HepG2 (cell line): ENCODE measurements around the gene KLC4. TPM values are rescaled to one million over a fixed set of nuclear protein-coding genes. Genes with fewer than 3 reads are reported as not detected.

ENCODE experiments used
- FLYWCH1 ChIP-seq: sonication (generic); formaldehyde crosslinking; IDR thresholded peaks from 2 replicates; pipeline ENCODE4 v1.8.1; 2023; ENCODE audit warnings: mild to moderate bottlenecking, missing genetic modification reagents
- HNF1A ChIP-seq, 2 experiments: sonication (generic) in 1 of 2; formaldehyde crosslinking in 1 of 2; IDR thresholded peaks; 2 replicates each; pipeline versions ENCODE4 v1.4.0 to v1.6.1; 2016 to 2020; ENCODE audit warnings: borderline replicate concordance in 1 of 2, low read depth in 1 of 2, mild to moderate bottlenecking in 1 of 2, missing genetic modification reagents in 1 of 2
- ONECUT2 ChIP-seq: sonication (generic); formaldehyde crosslinking; IDR thresholded peaks from 2 replicates; pipeline ENCODE4 v1.4.0; 2020; ENCODE audit warnings: missing genetic modification reagents
- PBX3 ChIP-seq: sonication (generic); formaldehyde crosslinking; IDR thresholded peaks from 2 replicates; pipeline ENCODE4 v1.8.1; 2023; ENCODE audit warnings: missing genetic modification reagents, inconsistent platforms, borderline replicate concordance
- RERE ChIP-seq: IDR thresholded peaks from 2 replicates; pipeline ENCODE4 v1.6.1; 2016; ENCODE audit warnings: low read depth, missing genetic modification reagents, missing compliant biosample characterization
- SALL1 ChIP-seq: sonication (generic); formaldehyde crosslinking; IDR thresholded peaks from 2 replicates; pipeline ENCODE4 v1.8.0; 2022; ENCODE audit warnings: mild to moderate bottlenecking, missing genetic modification reagents
- SNAI1 ChIP-seq: sonication (generic); formaldehyde crosslinking; IDR thresholded peaks from 2 replicates; pipeline ENCODE4 v1.5.0; 2020; ENCODE audit warnings: mild to moderate bottlenecking, missing genetic modification reagents, borderline replicate concordance
- ZNF101 ChIP-seq: sonication (generic); formaldehyde crosslinking; IDR thresholded peaks from 2 replicates; pipeline ENCODE4 v1.4.0; 2020; ENCODE audit warnings: mild to moderate bottlenecking, low read depth, missing genetic modification reagents, borderline replicate concordance
- ZNF296 ChIP-seq: sonication (generic); formaldehyde crosslinking; conservative IDR thresholded peaks from 2 replicates; pipeline ENCODE4 v1.5.0; 2020; ENCODE audit warnings: mild to moderate bottlenecking, missing genetic modification reagents
- ZNF552 ChIP-seq: sonication (generic); formaldehyde crosslinking; IDR thresholded peaks from 2 replicates; pipeline ENCODE4 v1.9.0; 2022; ENCODE audit warnings: missing genetic modification reagents, mild to moderate bottlenecking, borderline replicate concordance
- ZNF556 ChIP-seq: sonication (generic); formaldehyde crosslinking; IDR thresholded peaks from 2 replicates; pipeline ENCODE4 v1.4.0; 2020; ENCODE audit warnings: mild to moderate bottlenecking, missing genetic modification reagents, borderline replicate concordance
- polyA plus RNA-seq, 8 experiments: library from polyadenylated mRNA; depleted of rRNA in 3 of 8; stranded (reverse) in 7 of 8; unstranded in 1 of 8; fragments of >200 nt; fragmentation: Illumina TruSeq in 4 of 8; extraction: Trizol in 4 of 8; gene quantifications; 2 replicates each; pipeline versions ENCODE4 v1.2.1 to v1.2.3, GENCODE V29; 2011 to 2016; ENCODE audit warnings: low read depth in 4 of 8, missing spikeins in 1 of 8, mixed read lengths in 1 of 8; ENCODE audit not compliant: insufficient read depth in 1 of 8
- total RNA-seq, 5 experiments: library from RNA; depleted of rRNA; stranded (reverse); fragments of >200 nt; fragmentation: Illumina TruSeq; extraction: Trizol; gene quantifications; 2 replicates each; pipeline ENCODE4 v1.2.3, GENCODE V29; 2016; ENCODE audit warnings: low read depth in 1 of 5
- TF ChIP-seq, protein P1 (sequence below): sonication (generic); formaldehyde crosslinking; IDR thresholded peaks from 2 replicates; pipeline ENCODE4 v1.5.1; 2020; ENCODE audit warnings: missing genetic modification reagents, mild to moderate bottlenecking, borderline replicate concordance

Gene KLC4
- total and polyA plus RNA-seq, 2 of the 13 experiments (the other 11 are each of a cell fraction or from before 2014, with no cell fraction given) = 45.4 to 70.4 TPM

GRCh38 chr6:43053545-43054205 lies 5.8 kb upstream of the KLC4 start, which contains the start of gene CUL7 (continued):
- TF ChIP-seq, protein P1, sequence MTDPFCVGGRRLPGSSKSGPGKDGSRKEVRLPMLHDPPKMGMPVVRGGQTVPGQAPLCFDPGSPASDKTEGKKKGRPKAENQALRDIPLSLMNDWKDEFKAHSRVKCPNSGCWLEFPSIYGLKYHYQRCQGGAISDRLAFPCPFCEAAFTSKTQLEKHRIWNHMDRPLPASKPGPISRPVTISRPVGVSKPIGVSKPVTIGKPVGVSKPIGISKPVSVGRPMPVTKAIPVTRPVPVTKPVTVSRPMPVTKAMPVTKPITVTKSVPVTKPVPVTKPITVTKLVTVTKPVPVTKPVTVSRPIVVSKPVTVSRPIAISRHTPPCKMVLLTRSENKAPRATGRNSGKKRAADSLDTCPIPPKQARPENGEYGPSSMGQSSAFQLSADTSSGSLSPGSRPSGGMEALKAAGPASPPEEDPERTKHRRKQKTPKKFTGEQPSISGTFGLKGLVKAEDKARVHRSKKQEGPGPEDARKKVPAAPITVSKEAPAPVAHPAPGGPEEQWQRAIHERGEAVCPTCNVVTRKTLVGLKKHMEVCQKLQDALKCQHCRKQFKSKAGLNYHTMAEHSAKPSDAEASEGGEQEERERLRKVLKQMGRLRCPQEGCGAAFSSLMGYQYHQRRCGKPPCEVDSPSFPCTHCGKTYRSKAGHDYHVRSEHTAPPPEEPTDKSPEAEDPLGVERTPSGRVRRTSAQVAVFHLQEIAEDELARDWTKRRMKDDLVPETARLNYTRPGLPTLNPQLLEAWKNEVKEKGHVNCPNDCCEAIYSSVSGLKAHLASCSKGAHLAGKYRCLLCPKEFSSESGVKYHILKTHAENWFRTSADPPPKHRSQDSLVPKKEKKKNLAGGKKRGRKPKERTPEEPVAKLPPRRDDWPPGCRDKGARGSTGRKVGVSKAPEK (CRISPR knock-in tag) = peak; percentile 17; the same call in 1 of the 2 replicates
- peak; percentile 85 for TF ChIP-seq SALL1 (CRISPR knock-in tag)
- TF ChIP-seq ZNF101 (CRISPR knock-in tag) = peak; percentile 64; the same call in 1 of the 2 replicates
- TF ChIP-seq HNF1A (IDR thresholded peaks at IDR 0.05; ENCODE audit: low read depth) = no peak
- TF ChIP-seq HNF1A (CRISPR knock-in tag; IDR thresholded peaks at IDR 0.05; ENCODE audit: borderline replicate concordance) = peak; percentile 78; the same call in 1 of the 2 replicates
- peak; percentile 34; the same call in 1 of the 2 replicates for TF ChIP-seq FLYWCH1
- peak; percentile 84; the same call in 1 of the 2 replicates for TF ChIP-seq SNAI1
- peak; percentile 95 for TF ChIP-seq ZNF556 (CRISPR knock-in tag)
- no peak for TF ChIP-seq ZNF296 (CRISPR knock-in tag)
- no peak for TF ChIP-seq PBX3 (CRISPR knock-in tag)
- TF ChIP-seq RERE (CRISPR knock-in tag) = no peak; the same call in 1 of the 2 replicates
- TF ChIP-seq ZNF552 (CRISPR knock-in tag) = peak; percentile 77; the same call in 1 of the 2 replicates
- no peak for TF ChIP-seq ONECUT2
